Measurements from ENCODE around the gene DCPS.
A peak's percentile ranks its signal among the peaks of the same experiment; 100 is the strongest.

DCPS gene

GRCh38 chr11:126340960-126341606 is 37.2 kb downstream of the DCPS start:
- Histone ChIP-seq H3K4me3 (ENCODE audit: low read depth, low read length) (no peak overlapping the region), H3K4me1 (peaks cover 32% of the 10 kb centered on the region), H3K9me3 (no peaks in the 10 kb centered on the region), H3K27me3 (no peaks in the 10 kb centered on the region), H3K36me3 (peaks cover 5% of the 10 kb centered on the region)
- no peak for DNase-seq
- TF ChIP-seq CTCF (IDR thresholded peaks at IDR 0.05; ENCODE audit: low read depth, low read length): no peak

- H3K36me3 ChIP-seq: peaks cover 5% of the 10 kb centered on the region
- H3K9me3 ChIP-seq: no peaks in the 10 kb centered on the region
- no peak for TF ChIP-seq CTCF (IDR thresholded peaks at IDR 0.05; ENCODE audit: low read depth, low read length)
- H3K4me1 ChIP-seq: peaks cover 31% of the 10 kb centered on the region
- no peak overlapping the region for H3K4me3 ChIP-seq (ENCODE audit: low read depth, low read length)
- no peaks in the 10 kb centered on the region for H3K27me3 ChIP-seq
- peak; percentile 58 for DNase-seq
Observed at GRCh38 chr11:126341760-126342161, 37.9 kb downstream of the DCPS start.

- H3K9me3 ChIP-seq: no peaks in the 10 kb centered on the region
- no peak for TF ChIP-seq CTCF (IDR thresholded peaks at IDR 0.05; ENCODE audit: low read depth, low read length)
- H3K4me3 ChIP-seq (ENCODE audit: low read depth, low read length): no peak overlapping the region
- peaks cover 35% of the 10 kb centered on the region for H3K4me1 ChIP-seq
- H3K27me3 ChIP-seq: no peaks in the 10 kb centered on the region
- H3K36me3 ChIP-seq: peaks cover 5% of the 10 kb centered on the region
- no peak for DNase-seq
Observed at GRCh38 chr11:126343051-126343450, 39.2 kb downstream of the DCPS start.

GRCh38 chr11:126344141-126345080 is 40.6 kb downstream of the DCPS start:
- Histone ChIP-seq H3K27me3 (no peaks in the 10 kb centered on the region), H3K36me3 (peaks cover 5% of the 10 kb centered on the region), H3K4me1 (peaks cover 44% of the 10 kb centered on the region), H3K4me3 (ENCODE audit: low read depth, low read length) (no peak overlapping the region), H3K9me3 (no peaks in the 10 kb centered on the region)
- DNase-seq: no peak
- no peak for TF ChIP-seq CTCF (IDR thresholded peaks at IDR 0.05; ENCODE audit: low read depth, low read length)

GRCh38 chr11:126345283-126345682 is 41.4 kb downstream of the DCPS start:
- Histone ChIP-seq H3K9me3 (no peaks in the 10 kb centered on the region), H3K36me3 (peaks cover 5% of the 10 kb centered on the region), H3K27me3 (no peaks in the 10 kb centered on the region), H3K4me1 (peaks cover 45% of the 10 kb centered on the region), H3K4me3 (ENCODE audit: low read depth, low read length) (no peak overlapping the region)
- no peak for TF ChIP-seq CTCF (IDR thresholded peaks at IDR 0.05; ENCODE audit: low read depth, low read length)
- DNase-seq: no peak

Data from BE2C (cell line).